Gastroesophageal sphincter (tissue), 4 donors: ENCODE data around the gene NRG2. TPM values are rescaled to one million over a fixed set of nuclear protein-coding genes. Genes with fewer than 3 reads are reported as not detected.

Experiments
- ATAC-seq: fragments of 150-250 bp; one replicate; pipeline ENCODE4 v1.9.1; 2016; ENCODE audit warnings: mild to moderate bottlenecking, moderate library complexity
- H3K27ac ChIP-seq, 4 donors: fragments of 200-600 bp; sonication (generic) in 3 of 4; 1 replicate in 3 of 4; 2 replicates in 1 of 4; pipeline ENCODE4 v1.5.1; 2016 to 2019
- H3K27me3 ChIP-seq: fragments of 200-600 bp; sonication (generic); one replicate; pipeline ENCODE4 v1.5.1; 2019
- H3K36me3 ChIP-seq, 2 donors: fragments of 200-600 bp; sonication (generic); one replicate each; pipeline ENCODE4 v1.5.1; 2019; ENCODE audit warnings: control low read depth in 1 of 2
- H3K4me1 ChIP-seq, 3 donors: fragments of 200-600 bp; sonication (generic); 1 replicate in 2 of 3; 2 replicates in 1 of 3; pipeline ENCODE4 v1.5.1; 2016 to 2019; ENCODE audit warnings: control low read depth in 2 of 3
- H3K4me3 ChIP-seq, 2 donors: fragments of 200-600 bp; sonication (generic); one replicate each; pipeline ENCODE4 v1.5.1; 2019; ENCODE audit warnings: mild to moderate bottlenecking in 1 of 2, moderate library complexity in 1 of 2
- H3K9me3 ChIP-seq, 3 donors: fragments of 200-600 bp; sonication (generic); one replicate each; pipeline ENCODE4 v1.5.1; 2017 to 2019; ENCODE audit warnings: control low read depth in 2 of 3
- EP300 ChIP-seq: sonication (generic); formaldehyde crosslinking; IDR thresholded peaks from one replicate; pipeline ENCODE4 v1.6.1; 2017; ENCODE audit warnings: antibody characterized with exemption, mild to moderate bottlenecking
- POLR2A ChIP-seq, 2 donors: fragments of 450-650 bp; IDR thresholded peaks; one replicate each; pipeline ENCODE4 v1.6.1; 2017; ENCODE audit warnings: antibody characterized with exemption in 2 of 2, mild to moderate bottlenecking in 2 of 2, moderate library complexity in 1 of 2
- POLR2AphosphoS5 ChIP-seq: sonication (generic); formaldehyde crosslinking; IDR thresholded peaks from one replicate; pipeline ENCODE4 v1.6.1; 2017; ENCODE audit warnings: antibody characterized with exemption
- WGBS, 2 donors: methylation state at CpG; one replicate each; pipeline ENCODE4 v1.1.5; 2018; ENCODE audit warnings: low coverage in 1 of 2; 5-methylcytosine and 5-hydroxymethylcytosine counted together
- total RNA-seq, 4 donors: library from RNA; depleted of rRNA; stranded (reverse); fragments of >200 nt; gene quantifications; one replicate each; pipeline ENCODE4 v1.1.0, GENCODE V29; 2016
- TF ChIP-seq, protein P1 (sequence below), 4 experiments: fragments of 200-600 bp in 2 of 4; fragments of 450-650 bp in 2 of 4; sonication (generic) in 1 of 4; IDR thresholded peaks; one replicate each; pipeline ENCODE4 v1.5.1; 2017 to 2019; ENCODE audit warnings: antibody characterized with exemption in 4 of 4, mild to moderate bottlenecking in 2 of 4, moderate library complexity in 2 of 4

NRG2 gene
- total RNA-seq, 4 donors from 2014 or later = 3.2 to 7.6 (median 5.1) TPM

DNA sequence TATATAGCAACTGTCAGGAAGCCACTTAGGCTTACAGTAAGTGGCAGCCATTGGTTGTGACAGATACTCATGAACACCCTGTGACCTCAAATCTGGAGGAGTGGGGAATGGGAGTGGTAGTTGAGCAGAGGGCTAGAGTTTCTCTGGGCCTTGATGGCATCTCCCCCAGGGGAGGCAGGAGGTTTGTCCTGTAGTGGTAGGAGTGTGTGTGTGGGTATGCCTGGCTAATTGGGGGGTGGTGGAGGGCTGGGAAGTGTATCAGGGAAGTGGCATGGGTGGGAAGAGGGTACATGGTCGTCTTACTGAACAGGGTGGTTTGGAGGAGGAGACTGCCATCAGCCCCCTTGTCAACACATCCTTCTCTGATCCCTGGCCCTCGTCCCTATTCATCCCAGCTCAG, 176.0 kb downstream of the NRG2 start:
- H3K4me1 ChIP-seq = peaks cover 0 to 19% (median 6%) of the 10 kb centered on the region in 3 donors
- H3K27ac ChIP-seq = no peak overlapping the region
- TF ChIP-seq, protein P1, sequence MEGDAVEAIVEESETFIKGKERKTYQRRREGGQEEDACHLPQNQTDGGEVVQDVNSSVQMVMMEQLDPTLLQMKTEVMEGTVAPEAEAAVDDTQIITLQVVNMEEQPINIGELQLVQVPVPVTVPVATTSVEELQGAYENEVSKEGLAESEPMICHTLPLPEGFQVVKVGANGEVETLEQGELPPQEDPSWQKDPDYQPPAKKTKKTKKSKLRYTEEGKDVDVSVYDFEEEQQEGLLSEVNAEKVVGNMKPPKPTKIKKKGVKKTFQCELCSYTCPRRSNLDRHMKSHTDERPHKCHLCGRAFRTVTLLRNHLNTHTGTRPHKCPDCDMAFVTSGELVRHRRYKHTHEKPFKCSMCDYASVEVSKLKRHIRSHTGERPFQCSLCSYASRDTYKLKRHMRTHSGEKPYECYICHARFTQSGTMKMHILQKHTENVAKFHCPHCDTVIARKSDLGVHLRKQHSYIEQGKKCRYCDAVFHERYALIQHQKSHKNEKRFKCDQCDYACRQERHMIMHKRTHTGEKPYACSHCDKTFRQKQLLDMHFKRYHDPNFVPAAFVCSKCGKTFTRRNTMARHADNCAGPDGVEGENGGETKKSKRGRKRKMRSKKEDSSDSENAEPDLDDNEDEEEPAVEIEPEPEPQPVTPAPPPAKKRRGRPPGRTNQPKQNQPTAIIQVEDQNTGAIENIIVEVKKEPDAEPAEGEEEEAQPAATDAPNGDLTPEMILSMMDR (IDR thresholded peaks at IDR 0.05) = no peak
- TF ChIP-seq POLR2A (IDR thresholded peaks at IDR 0.05) (no peak), POLR2AphosphoS5 (no peak), EP300 (no peak)
- H3K27me3 ChIP-seq = no peaks in the 10 kb centered on the region
- ATAC-seq = no peak
- H3K36me3 ChIP-seq = peaks cover 0 to 13% of the 10 kb centered on the region in 2 donors
- no peaks in the 10 kb centered on the region for H3K9me3 ChIP-seq
- 83% methylated on average over 1 to 2 of the region's 2 CpGs for WGBS, 2 donors
- no peak overlapping the region for H3K4me3 ChIP-seq

DNA sequence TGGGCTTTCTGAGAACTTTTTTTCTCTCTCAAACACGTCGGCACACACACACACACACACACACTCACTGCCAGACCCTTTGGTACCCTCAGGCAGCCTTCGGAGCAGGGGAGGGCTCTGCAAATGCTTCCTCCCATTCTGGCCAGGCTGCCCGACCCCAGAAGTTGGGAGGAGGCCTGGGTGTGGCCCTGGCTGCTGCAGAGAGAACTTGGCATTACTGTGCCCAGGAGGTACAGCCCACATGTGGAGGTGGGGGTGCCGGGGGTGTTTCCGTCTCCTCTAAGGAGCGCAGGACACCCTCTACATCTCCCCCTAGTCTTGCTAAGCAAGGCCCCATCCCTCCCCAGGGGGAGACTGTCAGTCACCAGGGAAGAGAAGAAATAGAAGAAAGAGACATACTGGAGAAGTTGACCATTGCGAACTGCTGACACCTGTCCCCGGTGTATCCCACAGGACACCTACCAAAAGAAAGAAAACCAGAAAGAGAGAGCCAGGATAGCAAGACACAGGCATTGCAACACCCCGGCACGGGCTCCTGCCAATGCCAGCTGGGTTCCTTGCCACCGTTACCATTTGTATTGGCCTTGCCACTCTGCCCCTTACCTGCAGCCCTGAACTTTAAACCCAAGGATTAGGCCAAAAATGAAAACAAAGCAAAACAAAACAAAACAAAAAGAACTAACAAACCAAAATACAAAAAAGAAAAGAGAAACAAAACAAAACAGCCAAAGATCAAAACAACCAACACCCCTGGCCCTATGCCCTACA, 178.2 kb downstream of the NRG2 start:
- H3K27me3 ChIP-seq = no peaks in the 10 kb centered on the region
- WGBS, 2 donors = 60 to 95% methylated on average over 1 to 4 of the region's 12 CpGs
- no peaks in the 10 kb centered on the region for H3K9me3 ChIP-seq
- no peak overlapping the region for H3K27ac ChIP-seq
- H3K36me3 ChIP-seq = no peaks in the 10 kb centered on the region
- ATAC-seq = no peak
- TF ChIP-seq POLR2A (IDR thresholded peaks at IDR 0.05) (no peak), POLR2AphosphoS5 (no peak), EP300 (no peak)
- TF ChIP-seq, protein P1 (IDR thresholded peaks at IDR 0.05) = no peak
- H3K4me1 ChIP-seq = peaks cover 0 to 19% (median 6%) of the 10 kb centered on the region in 3 donors
- no peak overlapping the region for H3K4me3 ChIP-seq

DNA sequence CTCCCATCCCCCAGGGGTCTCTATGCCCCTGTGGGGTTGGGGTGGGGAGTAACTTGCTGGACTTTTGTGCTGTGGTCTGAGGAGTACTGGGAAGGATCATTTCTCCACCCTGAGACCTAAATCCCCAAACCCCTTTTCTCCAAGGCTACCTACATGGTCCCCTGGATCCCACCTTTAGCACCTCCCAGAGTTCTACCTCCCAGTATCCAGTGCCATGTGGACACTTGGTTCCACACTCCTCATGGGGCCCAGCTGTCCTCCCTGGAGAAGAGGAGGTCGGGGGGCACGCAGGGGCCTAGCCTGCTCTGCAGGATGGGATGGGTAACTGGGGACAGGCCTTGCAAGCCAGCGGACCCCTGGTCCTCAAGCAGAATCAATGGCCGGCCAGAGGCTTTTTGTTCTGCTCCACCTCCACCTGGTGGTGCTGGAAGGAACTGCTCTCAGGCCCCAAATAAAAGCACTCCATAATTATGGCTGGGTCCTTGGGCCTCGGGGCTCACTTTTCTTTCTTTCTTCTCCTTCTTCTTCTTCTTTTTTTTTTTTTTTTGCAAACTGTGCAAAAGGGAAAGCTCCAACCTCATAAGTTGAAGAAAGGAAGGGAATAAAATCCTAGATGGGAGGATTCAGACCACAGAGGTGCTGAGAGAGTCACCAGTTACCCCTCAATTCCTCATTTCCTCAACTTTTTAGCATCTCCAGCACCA, 179.1 kb downstream of the NRG2 start:
- Histone ChIP-seq H3K4me3 (no peak overlapping the region), H3K36me3 (no peaks in the 10 kb centered on the region), H3K4me1 (peaks cover 0 to 19% (median 6%) of the 10 kb centered on the region in 3 donors), H3K27ac (peak overlapping the region in 3 of 4 donors; percentile 16 to 47 (median 24)), H3K9me3 (no peaks in the 10 kb centered on the region), H3K27me3 (no peaks in the 10 kb centered on the region)
- 13% methylated on average over 3 of the region's 5 CpGs; no CpG with 5 or more reads in 1 of the 2 donors for WGBS, 2 donors
- no peak for TF ChIP-seq POLR2AphosphoS5
- no peak for TF ChIP-seq POLR2A (IDR thresholded peaks at IDR 0.05)
- TF ChIP-seq, protein P1 (IDR thresholded peaks at IDR 0.05) = peak in 3 of 4 experiments; percentile 87 to 90 (median 87)
- ATAC-seq = peak; percentile 71

DNA sequence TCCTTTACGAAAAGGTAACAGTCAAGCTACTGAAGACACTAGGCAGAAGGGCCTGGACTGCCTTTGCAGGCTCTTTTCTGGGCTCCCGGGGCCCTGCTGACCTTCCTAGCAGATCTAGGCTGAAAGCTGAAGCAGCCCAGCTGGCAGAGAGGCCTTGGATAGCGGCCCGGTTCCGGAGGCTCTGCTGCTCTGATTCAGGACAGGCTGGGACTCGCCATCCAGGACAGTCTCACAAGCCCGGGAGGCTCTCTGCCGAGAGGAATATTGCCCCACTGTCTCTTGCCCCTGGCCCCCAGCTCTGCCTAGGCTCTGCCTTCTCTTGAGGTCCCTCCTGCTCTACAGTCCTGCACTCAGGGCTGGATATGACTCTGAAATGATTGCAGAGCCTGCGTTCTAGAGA, 179.7 kb downstream of the NRG2 start:
- no peaks in the 10 kb centered on the region for H3K27me3 ChIP-seq
- H3K36me3 ChIP-seq = no peaks in the 10 kb centered on the region
- peak; percentile 63 for ATAC-seq
- H3K9me3 ChIP-seq = no peaks in the 10 kb centered on the region
- peak overlapping the region in 3 of 4 donors; percentile 16 to 47 (median 24) for H3K27ac ChIP-seq
- no peak overlapping the region for H3K4me3 ChIP-seq
- H3K4me1 ChIP-seq = peaks cover 0 to 19% (median 6%) of the 10 kb centered on the region in 3 donors
- TF ChIP-seq, protein P1 (IDR thresholded peaks at IDR 0.05) = no peak
- no peak for TF ChIP-seq EP300
- TF ChIP-seq POLR2A (IDR thresholded peaks at IDR 0.05) = no peak
- 28 to 30% methylated on average over 2 of the region's 9 CpGs for WGBS, 2 donors
